CD14-positive monocyte (primary cell): Measurements from ENCODE around the gene RAB22A. TPM values are rescaled to one million over a fixed set of nuclear protein-coding genes. Genes with fewer than 3 reads are reported as not detected.

Experiments used
- DNase-seq, 3 donors: peaks; one replicate each; pipeline ENCODE4 v3.0.0-alpha.2; 2011 to 2022
- H2AFZ ChIP-seq: 2 replicates; pipeline ENCODE4 v1.6.0; 2012; ENCODE audit warnings: mild to moderate bottlenecking, low read depth, low read length, inconsistent platforms; ENCODE audit not compliant: insufficient read depth, poor library complexity, severe bottlenecking
- H3K27ac ChIP-seq, 2 donors: 1 replicate in 1 of 2; 2 replicates in 1 of 2; pipeline ENCODE4 v1.5.1; 2012 to 2013; ENCODE audit warnings: low read length in 2 of 2, control low read depth in 1 of 2, inconsistent platforms in 1 of 2, low read depth in 1 of 2, mild to moderate bottlenecking in 1 of 2
- H3K27me3 ChIP-seq, 2 donors: one replicate each; pipeline versions ENCODE4 v1.6.0 to v1.6.1; 2011 to 2013; ENCODE audit warnings: low read length in 2 of 2; ENCODE audit not compliant: control insufficient read depth in 2 of 2, insufficient read depth in 2 of 2
- H3K36me3 ChIP-seq, 2 donors: replicated peaks in 1 of 2; 1 replicate in 1 of 2; 2 replicates in 1 of 2; pipeline versions ENCODE4 v1.5.1 to v1.6.1; 2012 to 2013; ENCODE audit warnings: low read length in 2 of 2, control low read depth in 1 of 2, inconsistent platforms in 1 of 2, mild to moderate bottlenecking in 1 of 2; ENCODE audit not compliant: insufficient read depth in 2 of 2, control insufficient read depth in 1 of 2
- H3K4me1 ChIP-seq, 2 donors: 1 replicate in 1 of 2; 2 replicates in 1 of 2; pipeline versions ENCODE4 v1.5.1 to v1.6.1; 2012 to 2013; ENCODE audit warnings: low read length in 2 of 2, control low read depth in 1 of 2, inconsistent platforms in 1 of 2, mild to moderate bottlenecking in 1 of 2, moderate library complexity in 1 of 2; ENCODE audit not compliant: insufficient read depth in 2 of 2, control insufficient read depth in 1 of 2
- H3K4me2 ChIP-seq: replicated peaks from 2 replicates; pipeline ENCODE3; 2012; ENCODE audit warnings: low read length, moderate library complexity, mild to moderate bottlenecking; ENCODE audit not compliant: poor library complexity, severe bottlenecking; ENCODE audit errors: extremely low read depth
- H3K4me3 ChIP-seq, 3 experiments: fragments of 200-600 bp in 1 of 3; sonication (generic) in 1 of 3; replicated peaks in 1 of 3; 1 replicate in 2 of 3; 2 replicates in 1 of 3; pipeline ENCODE4 v1.5.1; 2011 to 2013; ENCODE audit warnings: low read length in 3 of 3, mild to moderate bottlenecking in 3 of 3, control low read depth in 2 of 3, low read depth in 2 of 3, inconsistent platforms in 1 of 3, moderate library complexity in 1 of 3
- H3K79me2 ChIP-seq: 2 replicates; pipeline ENCODE4 v1.6.0; 2012; ENCODE audit warnings: mild to moderate bottlenecking, control low read depth, inconsistent platforms, low read length, moderate library complexity; ENCODE audit not compliant: insufficient read depth
- H3K9ac ChIP-seq: 2 replicates; pipeline ENCODE4 v1.6.0; 2017; ENCODE audit warnings: low read length, mild to moderate bottlenecking; ENCODE audit not compliant: insufficient read depth, poor library complexity, severe bottlenecking
- H3K9me3 ChIP-seq, 2 donors: replicated peaks in 1 of 2; 1 replicate in 1 of 2; 2 replicates in 1 of 2; pipeline versions ENCODE4 v1.5.1 to v1.6.1; 2012 to 2013; ENCODE audit warnings: low read length in 2 of 2, control low read depth in 1 of 2; ENCODE audit not compliant: control insufficient read depth in 1 of 2, insufficient read depth in 1 of 2
- H4K20me1 ChIP-seq: 2 replicates; pipeline ENCODE4 v1.6.0; 2012; ENCODE audit warnings: mild to moderate bottlenecking, low read length, control low read depth, moderate library complexity; ENCODE audit not compliant: insufficient read depth
- H3K27ac Mint-ChIP-seq, 7 donors: one replicate each; pipeline ENCODE4 v1.8.0; 2020; ENCODE audit warnings: mild to moderate bottlenecking in 7 of 7, mixed read lengths in 7 of 7, moderate library complexity in 6 of 7, inconsistent platforms in 2 of 7
- H3K27me3 Mint-ChIP-seq, 3 donors: one replicate each; pipeline ENCODE4 v1.8.0; 2021 to 2022; ENCODE audit warnings: low read depth in 3 of 3, mild to moderate bottlenecking in 3 of 3, mixed read lengths in 3 of 3, moderate library complexity in 3 of 3, inconsistent platforms in 1 of 3
- H3K36me3 Mint-ChIP-seq, 2 donors: one replicate each; pipeline ENCODE4 v1.8.0; 2020; ENCODE audit warnings: mixed read lengths in 2 of 2, inconsistent platforms in 1 of 2, mild to moderate bottlenecking in 1 of 2
- H3K4me1 Mint-ChIP-seq: one replicate; pipeline ENCODE4 v1.8.0; 2020; ENCODE audit warnings: mild to moderate bottlenecking, mixed read lengths
- H3K4me3 Mint-ChIP-seq, 2 donors: one replicate each; pipeline ENCODE4 v1.8.0; 2020; ENCODE audit warnings: mild to moderate bottlenecking in 2 of 2, mixed read lengths in 2 of 2, moderate library complexity in 1 of 2
- H3K9me3 Mint-ChIP-seq, 7 donors: one replicate each; pipeline ENCODE4 v1.8.0; 2020 to 2022; ENCODE audit warnings: mixed read lengths in 7 of 7, mild to moderate bottlenecking in 6 of 7, moderate library complexity in 6 of 7, inconsistent platforms in 2 of 7
- CTCF ChIP-seq: fragments of 200-600 bp; IDR thresholded peaks from one replicate; pipeline ENCODE4 v1.8.0; 2022; ENCODE audit warnings: antibody characterized with exemption, mild to moderate bottlenecking
- WGBS: methylation state at CpG from one replicate; pipeline ENCODE4 v1.1.5; 2013; ENCODE audit warnings: missing lambda C conversion rate; ENCODE audit not compliant: insufficient coverage; 5-methylcytosine and 5-hydroxymethylcytosine counted together
- intact Hi-C, 2 donors: fragments of 100-400 bp; cut with micrococcal nuclease; formaldehyde crosslinking; loops; one replicate each; pipeline versions ENCODE4 v1.15.0 to v1.15.1; 2023
- polyA plus RNA-seq, 3 donors: library from polyadenylated mRNA; depleted of rRNA in 1 of 3; unstranded in 2 of 3; stranded (reverse) in 1 of 3; fragments of 300-500 nt in 2 of 3; fragments of >200 nt in 1 of 3; fragmentation: Illumina TruSeq in 2 of 3; gene quantifications; 1 replicate in 2 of 3; 2 replicates in 1 of 3; pipeline ENCODE4 v1.2.3, GENCODE V29; 2012 to 2021

The RAB22A gene
- polyA plus RNA-seq, 3 donors = 5.8 to 10.6 (median 9.8) TPM

DNA sequence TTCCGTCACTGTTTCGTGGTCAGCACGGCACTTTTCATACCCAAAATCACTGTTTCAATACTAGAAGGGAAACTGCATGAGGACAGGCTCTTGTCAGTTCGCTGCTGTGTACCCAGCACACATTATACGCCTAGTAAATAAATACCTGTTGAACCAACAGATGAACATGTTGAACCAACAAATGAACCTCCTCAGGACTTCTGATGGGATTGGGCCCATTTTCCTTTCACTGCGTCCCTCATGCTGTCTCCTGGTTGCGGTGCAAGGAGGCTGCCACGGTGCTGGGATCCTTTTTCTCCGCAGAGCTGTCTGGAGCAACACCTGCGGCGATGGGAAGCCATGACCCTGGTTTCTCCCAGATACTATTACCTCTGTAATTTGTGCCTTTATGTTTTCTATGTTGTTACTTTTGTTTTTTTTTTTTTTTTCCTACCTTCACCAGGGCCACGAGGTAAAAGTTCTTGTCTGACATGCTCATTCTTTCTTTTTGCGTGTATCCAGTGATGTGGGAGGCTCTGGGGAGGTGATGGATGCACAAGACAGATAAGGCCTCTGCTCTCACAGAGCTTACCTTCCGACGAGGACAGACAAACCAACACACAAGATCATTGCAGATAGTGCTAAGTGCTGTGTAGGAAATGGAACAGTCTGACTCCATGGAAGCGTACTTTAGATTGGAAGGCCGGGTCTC, 80.6 kb downstream of the RAB22A start:
- Mint-ChIP-seq H3K27me3 (peaks cover 2 to 11% (median 4%) of the 10 kb centered on the region in 3 donors), H3K4me1 (peaks cover 39% of the 10 kb centered on the region), H3K4me3 (peak overlapping the region; percentile 89 to 95), H3K27ac (peak overlapping the region; percentile 94 to 98 (median 95)), H3K36me3 (peaks cover 11 to 24% of the 10 kb centered on the region in 2 donors), H3K9me3 (peaks cover 0 to 3% (median 0%) of the 10 kb centered on the region in 7 donors)
- H3K27me3 ChIP-seq = peaks cover 0 to 2% of the 10 kb centered on the region in 2 donors
- H3K4me1 ChIP-seq = peaks cover 18 to 28% of the 10 kb centered on the region in 2 donors
- peak overlapping the region; percentile 67 for H3K4me2 ChIP-seq
- no peak for DNase-seq
- H3K27ac ChIP-seq = peak overlapping the region; percentile 82 to 99
- intact Hi-C loops = loop anchor here (1.0 to 5.0 kb wide), 3 partner anchors 81 to 262 kb away; partner anchors contain the start of genes RAB22A (in 2 of the 2) and STX16 (in 2 of the 2)
- H2AFZ ChIP-seq = peak overlapping the region; percentile 79
- peaks cover 29% of the 10 kb centered on the region for H4K20me1 ChIP-seq
- H3K36me3 ChIP-seq = peaks cover 0 to 20% of the 10 kb centered on the region in 2 donors
- peak overlapping the region; percentile 75 to 89 (median 77) for H3K4me3 ChIP-seq
- H3K79me2 ChIP-seq = peaks cover 60% of the 10 kb centered on the region
- H3K9ac ChIP-seq = peak overlapping the region; percentile 99
- H3K9me3 ChIP-seq = no peaks in the 10 kb centered on the region
- TF ChIP-seq CTCF = no peak
- 70% methylated on average over 7 of the region's 17 CpGs for WGBS

- no peaks in the 10 kb centered on the region for H3K9me3 ChIP-seq
- Mint-ChIP-seq H3K27me3 (peaks cover 2 to 8% (median 4%) of the 10 kb centered on the region in 3 donors), H3K4me1 (peaks cover 39% of the 10 kb centered on the region), H3K36me3 (peaks cover 13 to 24% of the 10 kb centered on the region in 2 donors), H3K9me3 (peaks cover 0 to 3% (median 0%) of the 10 kb centered on the region in 7 donors), H3K4me3 (no peak overlapping the region), H3K27ac (peak overlapping the region in 6 of 7 donors; percentile 94 to 98 (median 95))
- H3K4me1 ChIP-seq = peaks cover 18 to 28% of the 10 kb centered on the region in 2 donors
- peaks cover 32% of the 10 kb centered on the region for H4K20me1 ChIP-seq
- H3K27me3 ChIP-seq = peaks cover 0 to 2% of the 10 kb centered on the region in 2 donors
- H3K4me2 ChIP-seq = peak overlapping the region; percentile 67
- peak overlapping the region in 1 of 2 donors; percentile 99 for H3K27ac ChIP-seq
- H2AFZ ChIP-seq = no peak overlapping the region
- H3K4me3 ChIP-seq = no peak overlapping the region
- H3K9ac ChIP-seq = no peak overlapping the region
- peaks cover 66% of the 10 kb centered on the region for H3K79me2 ChIP-seq
- WGBS = 100% methylated on average over 6 of the region's 8 CpGs
- intact Hi-C loops = loop anchor here in 1 of 2 donors (5.0 kb wide), 1 partner anchor 83 kb away; the partner anchor contains the start of gene RAB22A
- DNase-seq = no peak
- no peak for TF ChIP-seq CTCF
- peaks cover 0 to 20% of the 10 kb centered on the region in 2 donors for H3K36me3 ChIP-seq
These were observed 81.1 kb downstream of the RAB22A start for GRCh38 chr20:58390659-58391035.
